Mesenchymal stem cell (in vitro differentiated cells and primary cell): ENCODE results near the gene ADORA2B. TPM values are rescaled to one million over a fixed set of nuclear protein-coding genes. Genes with fewer than 3 reads are reported as not detected.
"Not testable (repeated sequence)": the region's sequence is repeated elsewhere in the genome, so short reads cannot be mapped to it uniquely, and the experiment has no call there.

Experiments used
- DNase-seq: peaks from one replicate; pipeline ENCODE4 v3.0.0-alpha.2; 2013
- H2AFZ ChIP-seq: one replicate; pipeline ENCODE4 v1.6.1; 2013; ENCODE audit warnings: low read depth, mild to moderate bottlenecking, control low read depth, inconsistent platforms, low read length, moderate library complexity
- H2AK5ac ChIP-seq: 2 replicates; pipeline ENCODE4 v1.6.1; 2013; ENCODE audit warnings: low read length, moderate library complexity, mild to moderate bottlenecking, inconsistent platforms; ENCODE audit not compliant: severe bottlenecking
- H2BK120ac ChIP-seq: one replicate; pipeline ENCODE4 v1.6.1; 2013; ENCODE audit warnings: low read depth, mild to moderate bottlenecking, inconsistent platforms, low read length, moderate library complexity
- H2BK12ac ChIP-seq, 2 experiments: one replicate each; pipeline ENCODE4 v1.6.1; 2013; ENCODE audit warnings: inconsistent platforms in 2 of 2, low read length in 2 of 2, mild to moderate bottlenecking in 2 of 2, moderate library complexity in 2 of 2, control low read depth in 1 of 2
- H2BK15ac ChIP-seq: one replicate; pipeline ENCODE4 v1.6.1; 2013; ENCODE audit warnings: mild to moderate bottlenecking, low read depth, inconsistent platforms; ENCODE audit not compliant: poor library complexity, severe bottlenecking
- H2BK5ac ChIP-seq: 2 replicates; pipeline ENCODE4 v1.6.1; 2013; ENCODE audit warnings: low read depth, mild to moderate bottlenecking, low read length, control low read depth, inconsistent platforms; ENCODE audit not compliant: poor library complexity, severe bottlenecking
- H3K14ac ChIP-seq, 2 experiments: one replicate each; pipeline ENCODE4 v1.6.1; 2013; ENCODE audit warnings: inconsistent platforms in 2 of 2, low read length in 2 of 2, control low read depth in 1 of 2, mild to moderate bottlenecking in 1 of 2, moderate library complexity in 1 of 2
- H3K18ac ChIP-seq, 2 experiments: one replicate each; pipeline ENCODE4 v1.6.1; 2013; ENCODE audit warnings: inconsistent platforms in 2 of 2, low read length in 2 of 2, control low read depth in 1 of 2, low read depth in 1 of 2, mild to moderate bottlenecking in 1 of 2
- H3K23ac ChIP-seq, 2 experiments: one replicate each; pipeline ENCODE4 v1.6.1; 2013; ENCODE audit warnings: inconsistent platforms in 2 of 2, low read length in 2 of 2, mild to moderate bottlenecking in 2 of 2, moderate library complexity in 2 of 2, control low read depth in 1 of 2
- H3K27ac ChIP-seq: 2 replicates; pipeline ENCODE4 v1.5.1; 2013; ENCODE audit warnings: mild to moderate bottlenecking, moderate library complexity, low read length, control low read depth, inconsistent platforms; ENCODE audit not compliant: poor library complexity, severe bottlenecking
- H3K27me3 ChIP-seq, 2 experiments: 2 replicates each; pipeline versions ENCODE4 v1.6.1 to v1.7.0; 2013; ENCODE audit warnings: low read length in 2 of 2, mild to moderate bottlenecking in 2 of 2, moderate library complexity in 2 of 2, control low read depth in 1 of 2, inconsistent platforms in 1 of 2; ENCODE audit not compliant: control insufficient read depth in 1 of 2, insufficient read depth in 1 of 2
- H3K36me3 ChIP-seq, 2 experiments: 2 replicates each; pipeline versions ENCODE4 v1.6.1 to v1.7.0; 2013; ENCODE audit warnings: low read length in 2 of 2, control low read depth in 1 of 2, inconsistent platforms in 1 of 2, low read depth in 1 of 2, mild to moderate bottlenecking in 1 of 2; ENCODE audit not compliant: insufficient read depth in 2 of 2, control insufficient read depth in 1 of 2
- H3K4ac ChIP-seq, 2 experiments: one replicate each; pipeline ENCODE4 v1.6.1; 2013; ENCODE audit warnings: inconsistent platforms in 2 of 2, low read length in 2 of 2, mild to moderate bottlenecking in 2 of 2, moderate library complexity in 2 of 2, control low read depth in 1 of 2, low read depth in 1 of 2
- H3K4me1 ChIP-seq: 2 replicates; pipeline ENCODE4 v1.6.1; 2013; ENCODE audit warnings: low read depth, low read length, control low read depth; ENCODE audit not compliant: control insufficient read depth, insufficient read depth
- H3K4me2 ChIP-seq: 2 replicates; pipeline ENCODE4 v1.6.1; 2013; ENCODE audit warnings: low read length, mild to moderate bottlenecking, inconsistent platforms; ENCODE audit not compliant: poor library complexity, severe bottlenecking
- H3K4me3 ChIP-seq, 2 experiments: 2 replicates each; pipeline versions ENCODE4 v1.5.1 to v1.7.0; 2013; ENCODE audit warnings: low read length in 2 of 2, mild to moderate bottlenecking in 2 of 2, control low read depth in 1 of 2, low read depth in 1 of 2; ENCODE audit not compliant: insufficient read depth in 1 of 2
- H3K79me1 ChIP-seq: replicated peaks from 2 replicates; pipeline ENCODE4 v1.6.1; 2013; ENCODE audit warnings: mild to moderate bottlenecking, control low read depth, low read length, inconsistent platforms; ENCODE audit not compliant: poor library complexity, severe bottlenecking
- H3K9ac ChIP-seq: 2 replicates; pipeline ENCODE4 v1.7.0; 2013; ENCODE audit warnings: mild to moderate bottlenecking, low read length, moderate library complexity
- H3K9me3 ChIP-seq: 2 replicates; pipeline ENCODE4 v1.7.0; 2013; ENCODE audit warnings: mild to moderate bottlenecking, low read length; ENCODE audit not compliant: control insufficient read depth
- H4K8ac ChIP-seq: one replicate; pipeline ENCODE4 v1.6.1; 2013; ENCODE audit warnings: inconsistent platforms, mild to moderate bottlenecking, low read length, moderate library complexity
- H4K91ac ChIP-seq: one replicate; pipeline ENCODE4 v1.6.1; 2013; ENCODE audit warnings: mild to moderate bottlenecking, low read length, inconsistent platforms
- WGBS: methylation state at CpG from one replicate; pipeline ENCODE4 v1.1.7; 2013; ENCODE audit warnings: mixed read lengths; 5-methylcytosine and 5-hydroxymethylcytosine counted together
- polyA plus RNA-seq, 2 experiments: library from polyadenylated mRNA; stranded (reverse); fragments of 200-250 nt; gene quantifications; one replicate each; pipeline ENCODE4 v1.2.3, GENCODE V29; 2013

Gene ADORA2B
- 23.8 TPM for polyA plus RNA-seq (2013, experiment 1 of 2)
- 25.7 TPM for polyA plus RNA-seq (2013, experiment 2 of 2)

DNA sequence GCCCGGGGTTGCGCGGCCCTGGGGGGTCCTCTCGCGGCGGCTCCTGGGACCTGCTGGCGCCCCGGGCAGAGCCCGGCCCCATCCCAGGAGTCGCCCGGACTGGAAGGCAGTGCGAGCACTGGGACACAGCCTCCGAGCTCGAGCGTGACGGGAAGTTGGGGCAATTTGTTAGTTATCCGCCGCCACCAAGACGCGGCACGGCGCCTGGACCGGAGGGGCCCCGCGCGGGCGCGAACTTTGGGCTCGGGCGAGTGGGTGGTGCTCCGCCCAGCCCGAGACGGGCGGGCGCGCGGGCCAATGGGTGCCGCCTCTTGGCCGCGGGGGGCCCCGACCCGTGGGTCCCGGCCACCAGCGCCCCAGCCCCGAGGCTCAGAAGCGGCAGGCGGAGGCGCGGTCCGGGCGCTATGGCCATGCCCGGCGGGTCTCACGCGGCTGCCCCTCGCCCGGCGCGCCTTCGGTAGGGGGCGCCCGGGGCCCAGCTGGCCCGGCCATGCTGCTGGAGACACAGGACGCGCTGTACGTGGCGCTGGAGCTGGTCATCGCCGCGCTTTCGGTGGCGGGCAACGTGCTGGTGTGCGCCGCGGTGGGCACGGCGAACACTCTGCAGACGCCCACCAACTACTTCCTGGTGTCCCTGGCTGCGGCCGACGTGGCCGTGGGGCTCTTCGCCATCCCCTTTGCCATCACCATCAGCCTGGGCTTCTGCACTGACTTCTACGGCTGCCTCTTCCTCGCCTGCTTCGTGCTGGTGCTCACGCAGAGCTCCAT lies at the start of gene ADORA2B:
Gene ADORA2B, plus strand, starts transcription at position 372 of the 768 bp plus-strand sequence. Its CDS starts 119 bp downstream, at position 491.
- Histone ChIP-seq H3K4me2 (peak within 1 kb of the TSS; percentile 97), H2BK15ac (peak within 1 kb of the TSS; percentile 91), H3K27ac (no peak within 1 kb of the TSS), H3K18ac (peak within 1 kb of the TSS; percentile 72 to 98), H2BK5ac (peak within 1 kb of the TSS; percentile 47), H3K36me3 (peaks cover 0 to 3% of the 10 kb centered on the region in 2 experiments), H3K9me3 (no peaks in the 10 kb centered on the region), H3K9ac (peak within 1 kb of the TSS; percentile 86), H3K23ac (peak within 1 kb of the TSS in 1 of 2 experiments; percentile 95), H2BK12ac (peak within 1 kb of the TSS; percentile 50 to 62), H2AFZ (peak within 1 kb of the TSS; percentile 48), H4K8ac (peak within 1 kb of the TSS; percentile 90), H3K4me1 (peaks cover 31% of the 10 kb centered on the region), H3K79me1 (peaks cover 9% of the 10 kb centered on the region), H2AK5ac (no peak within 1 kb of the TSS), H3K4me3 (peak within 1 kb of the TSS; percentile 62 to 84), H3K4ac (peak within 1 kb of the TSS; percentile 1 to 96), H3K27me3 (peaks cover 0 to 8% of the 10 kb centered on the region in 2 experiments), H3K14ac (peak within 1 kb of the TSS in 1 of 2 experiments; percentile 84), H4K91ac (peak within 1 kb of the TSS; percentile 69), H2BK120ac (peak within 1 kb of the TSS; percentile 78)
- peak; percentile 83 for DNase-seq
- 2% methylated on average over 74 of the region's 88 CpGs for WGBS

DNA sequence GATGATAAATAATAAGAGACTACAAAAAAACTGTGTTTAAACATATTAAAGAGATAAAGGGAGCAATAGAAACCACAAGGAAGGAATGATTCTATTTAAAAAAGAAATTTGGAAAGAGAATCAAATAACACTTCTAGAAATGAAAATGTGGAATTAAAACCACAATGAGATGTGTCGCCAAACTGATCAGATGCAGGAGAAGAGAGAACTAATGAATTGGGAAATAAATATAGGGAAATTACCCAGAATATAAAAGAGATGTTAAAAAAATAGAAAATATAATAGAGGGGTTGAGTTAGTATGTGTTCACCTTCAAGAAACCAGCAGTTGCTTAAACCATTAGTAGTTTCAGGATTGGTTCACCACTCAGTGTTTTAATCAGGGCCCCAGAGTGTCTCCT lies 48.7 kb upstream of the ADORA2B start:
- H3K18ac ChIP-seq, result no peak overlapping the region
- no peak overlapping the region for H2BK5ac ChIP-seq
- no peaks in the 10 kb centered on the region for H3K79me1 ChIP-seq
- H3K9ac ChIP-seq, result no peak overlapping the region
- no peak overlapping the region for H2BK15ac ChIP-seq
- no peaks in the 10 kb centered on the region for H3K27me3 ChIP-seq
- H3K23ac ChIP-seq, result no peak overlapping the region
- DNase-seq, result no peak
- H2BK12ac ChIP-seq, result no peak overlapping the region
- H4K91ac ChIP-seq, result no peak overlapping the region
- H2AK5ac ChIP-seq, result no peak overlapping the region
- no peak overlapping the region for H3K14ac ChIP-seq
- no peak overlapping the region for H4K8ac ChIP-seq
- 100% methylated on average over 1 of the region's 1 CpG for WGBS
- no peak overlapping the region for H3K4me2 ChIP-seq
- no peak overlapping the region for H2BK120ac ChIP-seq
- peaks cover 4% of the 10 kb centered on the region for H3K4me1 ChIP-seq
- H3K36me3 ChIP-seq, result no peaks in the 10 kb centered on the region
- H3K9me3 ChIP-seq, result no peaks in the 10 kb centered on the region
- H3K27ac ChIP-seq, result no peak overlapping the region
- no peak overlapping the region for H2AFZ ChIP-seq
- H3K4ac ChIP-seq, result no peak overlapping the region
- H3K4me3 ChIP-seq, result no peak overlapping the region

DNA sequence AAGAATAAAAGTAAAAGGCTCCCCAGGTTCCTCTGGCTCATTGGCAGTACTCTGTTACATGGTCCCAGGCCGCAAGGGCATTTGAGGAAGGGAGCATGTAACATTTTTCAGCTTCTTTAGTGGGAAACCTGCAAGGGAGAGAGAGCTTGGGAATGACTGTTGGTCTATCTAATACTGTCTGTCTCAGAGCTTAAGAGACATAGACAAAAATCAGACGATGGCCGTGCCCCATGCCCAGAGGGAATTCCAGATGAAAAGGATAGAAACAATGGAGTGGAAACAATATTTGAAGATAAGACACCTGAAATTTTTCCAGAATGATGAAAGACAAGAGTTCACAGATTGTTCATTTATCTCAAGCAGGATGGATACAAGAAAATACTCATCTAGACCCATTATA lies 48.1 kb upstream of the ADORA2B start:
- no peak overlapping the region for H3K18ac ChIP-seq
- H4K91ac ChIP-seq, result no peak overlapping the region
- no peak overlapping the region for H3K9ac ChIP-seq
- no peak overlapping the region for H3K14ac ChIP-seq
- H3K36me3 ChIP-seq, result no peaks in the 10 kb centered on the region
- H3K23ac ChIP-seq, result no peak overlapping the region
- H3K9me3 ChIP-seq, result no peaks in the 10 kb centered on the region
- H2BK12ac ChIP-seq, result no peak overlapping the region
- H2AK5ac ChIP-seq, result no peak overlapping the region
- H3K4me1 ChIP-seq, result peaks cover 7% of the 10 kb centered on the region
- DNase-seq, result no peak
- 97% methylated on average over 3 of the region's 3 CpGs for WGBS
- no peak overlapping the region for H2BK120ac ChIP-seq
- H4K8ac ChIP-seq, result no peak overlapping the region
- no peak overlapping the region for H3K4ac ChIP-seq
- no peaks in the 10 kb centered on the region for H3K79me1 ChIP-seq
- H3K4me3 ChIP-seq, result no peak overlapping the region
- H3K27ac ChIP-seq, result no peak overlapping the region
- H2BK5ac ChIP-seq, result no peak overlapping the region
- H3K4me2 ChIP-seq, result no peak overlapping the region
- H2BK15ac ChIP-seq, result no peak overlapping the region
- H3K27me3 ChIP-seq, result no peaks in the 10 kb centered on the region
- H2AFZ ChIP-seq, result no peak overlapping the region

DNA sequence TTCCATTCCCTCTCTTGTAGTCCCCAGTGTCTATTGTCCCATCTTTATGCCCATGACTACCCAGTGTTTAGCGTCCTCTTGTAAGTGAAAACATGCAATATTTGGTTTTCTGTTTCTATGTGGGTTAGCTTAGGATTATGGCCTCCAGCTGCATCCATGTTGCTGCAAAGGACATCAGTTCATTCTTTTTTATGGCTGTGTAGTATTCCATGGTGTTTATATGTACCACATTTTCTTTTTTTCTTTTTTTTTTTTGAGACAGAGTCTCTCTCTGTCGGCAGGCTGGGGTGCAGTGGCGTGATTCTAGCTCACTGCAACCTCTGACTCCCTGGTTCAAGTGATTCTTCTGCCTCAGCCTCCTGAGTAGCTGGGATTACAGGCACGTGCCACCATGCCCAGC lies 45.3 kb upstream of the ADORA2B start:
- not testable (repeated sequence) for H2BK15ac ChIP-seq

More for the DNA sequence above, 45.3 kb upstream of the ADORA2B start:
- H3K4ac ChIP-seq, H3K4me1 ChIP-seq, H2AK5ac ChIP-seq, H3K23ac ChIP-seq, H3K27me3 ChIP-seq, H2BK5ac ChIP-seq, H3K4me3 ChIP-seq, H3K79me1 ChIP-seq, H3K36me3 ChIP-seq, H3K18ac ChIP-seq, H2AFZ ChIP-seq, H3K4me2 ChIP-seq, H3K9me3 ChIP-seq, H3K14ac ChIP-seq, H2BK12ac ChIP-seq, H3K27ac ChIP-seq, DNase-seq, H4K91ac ChIP-seq, H4K8ac ChIP-seq, H3K9ac ChIP-seq, H2BK120ac ChIP-seq: not testable (repeated sequence)
- 95% methylated on average over 3 of the region's 4 CpGs for WGBS
